K562 (cell line): ENCODE data around the gene KIF21A. TPM values are rescaled to one million over a fixed set of nuclear protein-coding genes. Genes with fewer than 3 reads are reported as not detected.

Experiments used
- ATAC-seq: fragments of 200-7000 bp; cut with Tn5 transposase; 3 replicates; pipeline ENCODE4 v1.9.1; 2020; ENCODE audit warnings: moderate library complexity
- BruUV-seq: library from RNA; stranded (reverse); fragments of 400-500 nt; replicated peaks from 2 replicates; lab custom pipeline; 2021; lab: Mats Ljungman, UMichigan
- CTCF ChIA-PET: fragments of 300-600 bp; formaldehyde crosslinking; extraction: SDS; loops from one replicate; lab custom pipeline; 2021; ENCODE audit warnings: low intra/inter-chr PET ratio; lab: Yijun Ruan, JAX
- POLR2A ChIA-PET: fragments of 300-600, 350-650 bp; sonication (Branson Sonifier 250); formaldehyde crosslinking; extraction: SDS; loops from one replicate; lab custom pipeline; 2021; ENCODE audit warnings: antibody characterized with exemption, inconsistent platforms; lab: Yijun Ruan, JAX
- DNase-seq, 4 experiments: peaks; one replicate each; pipeline versions ENCODE4 v3.0.0 to v3.0.0-alpha.2; 2011 to 2018; ENCODE audit warnings: low spot score in 3 of 4, mixed read lengths in 3 of 4; ENCODE audit errors: extremely low read depth in 1 of 4
- FAIRE-seq: peaks from 2 replicates; lab custom pipeline; 2011; peaks lifted over from hg19 to GRCh38; lab: Jason Lieb, UNC
- H2AFZ ChIP-seq: 2 replicates; pipeline ENCODE4 v1.6.0; 2011; ENCODE audit warnings: low read depth, low read length, control low read depth, inconsistent platforms
- H3K27ac ChIP-seq: fragments of 200-600 bp; 3 replicates; pipeline ENCODE4 v1.8.0; 2011; ENCODE audit warnings: low read depth, mild to moderate bottlenecking, control low read depth, inconsistent platforms, low read length, moderate library complexity, mixed read lengths; ENCODE audit errors: extremely low read depth
- H3K27me3 ChIP-seq, 2 experiments: fragments of 300-600 bp in 1 of 2; 2 replicates in 1 of 2; 3 replicates in 1 of 2; pipeline versions ENCODE4 v1.6.0 to v1.8.0; 2011; ENCODE audit warnings: inconsistent platforms in 2 of 2, low read length in 2 of 2, mild to moderate bottlenecking in 1 of 2, mixed read lengths in 1 of 2, moderate library complexity in 1 of 2; ENCODE audit not compliant: control insufficient read depth in 2 of 2, insufficient read depth in 2 of 2
- H3K36me3 ChIP-seq: fragments of 300-600 bp; 3 replicates; pipeline ENCODE4 v1.8.0; 2011; ENCODE audit warnings: mild to moderate bottlenecking, low read length, inconsistent platforms; ENCODE audit not compliant: control insufficient read depth, insufficient read depth
- H3K4me1 ChIP-seq, 2 experiments: fragments of 200-600 bp in 1 of 2; replicated peaks in 1 of 2; 2 replicates in 1 of 2; 3 replicates in 1 of 2; pipeline versions ENCODE4 v1.5.1 to v1.8.0; 2011; ENCODE audit warnings: inconsistent platforms in 2 of 2, low read length in 2 of 2, mild to moderate bottlenecking in 1 of 2, mixed read lengths in 1 of 2, moderate library complexity in 1 of 2; ENCODE audit not compliant: control insufficient read depth in 2 of 2, insufficient read depth in 2 of 2
- H3K4me2 ChIP-seq: 2 replicates; pipeline ENCODE4 v1.6.1; 2011; ENCODE audit warnings: low read length, control low read depth, inconsistent platforms, mixed read lengths; ENCODE audit not compliant: insufficient read depth
- H3K4me3 ChIP-seq: fragments of 200-600 bp; sonication (generic), shearing (Covaris generic); 2 replicates; pipeline ENCODE4 v1.5.1; 2016; ENCODE audit warnings: control low read depth, inconsistent platforms
- H3K79me2 ChIP-seq: fragments of 200-600 bp; 3 replicates; pipeline ENCODE4 v1.8.0; 2011; ENCODE audit warnings: low read length, inconsistent platforms; ENCODE audit not compliant: control insufficient read depth, insufficient read depth
- H3K9ac ChIP-seq, 2 experiments: 2 replicates each; pipeline versions ENCODE4 v1.6.0 to v1.6.1; 2011; ENCODE audit warnings: low read depth in 2 of 2, low read length in 2 of 2, control low read depth in 1 of 2, inconsistent platforms in 1 of 2, mild to moderate bottlenecking in 1 of 2, mixed read lengths in 1 of 2; ENCODE audit not compliant: insufficient read depth in 1 of 2
- H3K9me1 ChIP-seq: one replicate; pipeline ENCODE4 v1.6.0; 2011; ENCODE audit warnings: inconsistent platforms, mild to moderate bottlenecking, low read length, moderate library complexity; ENCODE audit not compliant: control insufficient read depth, insufficient read depth
- H3K9me3 ChIP-seq: replicated peaks from 2 replicates; pipeline ENCODE4 v1.5.1; 2011; ENCODE audit warnings: low read depth, low read length, inconsistent platforms; ENCODE audit not compliant: control insufficient read depth, insufficient read depth
- H4K20me1 ChIP-seq: replicated peaks from 2 replicates; pipeline ENCODE4 v1.6.1; 2011; ENCODE audit warnings: low read length, inconsistent platforms, mixed read lengths; ENCODE audit not compliant: control insufficient read depth, insufficient read depth
- BRD9 ChIP-seq: fragments of 450-650 bp; IDR thresholded peaks from 2 replicates; pipeline ENCODE4 v1.6.1; 2018; ENCODE audit warnings: low read depth; ENCODE audit not compliant: partially characterized antibody
- CBFB ChIP-seq: sonication (generic); formaldehyde crosslinking; IDR thresholded peaks from 2 replicates; pipeline ENCODE4 v1.4.0; 2020; ENCODE audit warnings: mild to moderate bottlenecking, missing genetic modification reagents
- EHMT2 ChIP-seq: fragments of 450-650 bp; IDR thresholded peaks from 2 replicates; pipeline ENCODE4 v1.6.1; 2018; ENCODE audit warnings: antibody characterized with exemption
- GABPA ChIP-seq: fragments of 200-800 bp; sonication (Bioruptor generic); conservative IDR thresholded peaks from 2 replicates; pipeline ENCODE4 v1.6.1; 2016; ENCODE audit warnings: low read depth, missing genetic modification characterization, missing compliant biosample characterization
- KLF13 ChIP-seq: fragments of 450-650 bp; IDR thresholded peaks from 2 replicates; pipeline ENCODE4 v1.6.1; 2016; ENCODE audit warnings: missing genetic modification characterization, low read depth, mild to moderate bottlenecking, missing compliant biosample characterization, moderate library complexity, borderline replicate concordance
- L3MBTL2 ChIP-seq: fragments of 450-650 bp; IDR thresholded peaks from 2 replicates; pipeline ENCODE4 v1.6.1; 2016; ENCODE audit warnings: mild to moderate bottlenecking, moderate library complexity
- MEF2A ChIP-seq: IDR thresholded peaks from 2 replicates; pipeline ENCODE4 v1.6.1; 2011; ENCODE audit warnings: low read depth, mild to moderate bottlenecking, low read length, moderate library complexity; ENCODE audit not compliant: control insufficient read depth
- NFYB ChIP-seq: IDR thresholded peaks from 2 replicates; pipeline ENCODE4 v1.6.1; 2011; ENCODE audit warnings: mild to moderate bottlenecking, moderate library complexity; ENCODE audit not compliant: insufficient read length; ENCODE audit errors: extremely low read depth
- NR2C2 ChIP-seq, 2 experiments: fragments of 200-800 bp in 1 of 2; sonication (Bioruptor generic) in 1 of 2; sonication (generic) in 1 of 2; formaldehyde crosslinking in 1 of 2; IDR thresholded peaks; 2 replicates each; pipeline versions ENCODE4 v1.6.1 to v1.8.0; 2016 to 2022; ENCODE audit warnings: mild to moderate bottlenecking in 1 of 2, missing compliant biosample characterization in 1 of 2, missing genetic modification characterization in 1 of 2, missing genetic modification reagents in 1 of 2
- SMARCE1 ChIP-seq: fragments of 450-650 bp; IDR thresholded peaks from 2 replicates; pipeline ENCODE4 v1.7.1; 2016; ENCODE audit warnings: mild to moderate bottlenecking
- SREBF2 ChIP-seq: sonication (generic); formaldehyde crosslinking; IDR thresholded peaks from 2 replicates; pipeline ENCODE4 v1.4.0; 2020; ENCODE audit warnings: mild to moderate bottlenecking, missing genetic modification reagents
- SRSF9 ChIP-seq: fragments of 200-400 bp; formaldehyde crosslinking; IDR thresholded peaks from 2 replicates; pipeline ENCODE4 v1.6.1; 2017; ENCODE audit warnings: low read depth, low read length, borderline replicate concordance
- TEAD2 ChIP-seq: fragments of 450-650 bp; IDR thresholded peaks from 2 replicates; pipeline ENCODE4 v1.6.1; 2016; ENCODE audit warnings: missing genetic modification characterization, control low read depth, missing compliant biosample characterization
- TGIF2 ChIP-seq: sonication (generic); formaldehyde crosslinking; IDR thresholded peaks from 2 replicates; pipeline ENCODE4 v1.8.1; 2022; ENCODE audit warnings: mild to moderate bottlenecking, missing genetic modification reagents, moderate library complexity
- THRAP3 ChIP-seq: fragments of 450-650 bp; IDR thresholded peaks from 2 replicates; pipeline ENCODE4 v1.6.1; 2016; ENCODE audit warnings: mild to moderate bottlenecking, inconsistent platforms, borderline replicate concordance
- TRIM28 ChIP-seq: fragments of 450-650 bp; IDR thresholded peaks from 2 replicates; pipeline ENCODE4 v1.6.1; 2017
- ZBTB33 ChIP-seq: sonication (generic); formaldehyde crosslinking; IDR thresholded peaks from 2 replicates; pipeline ENCODE4 v1.8.1; 2023; ENCODE audit warnings: mild to moderate bottlenecking, missing genetic modification reagents
- ZNF280A ChIP-seq: fragments of 450-650 bp; IDR thresholded peaks from 2 replicates; pipeline ENCODE4 v1.6.1; 2018; ENCODE audit warnings: mild to moderate bottlenecking, low read depth; ENCODE audit not compliant: partially characterized antibody
- ZNF280B ChIP-seq: fragments of 250-450 bp; sonication (Bioruptor Pico); IDR thresholded peaks from 2 replicates; pipeline ENCODE4 v1.5.1; 2021; ENCODE audit warnings: mild to moderate bottlenecking
- WGBS: fragments of 100-300 bp; shearing (Covaris generic); methylation state at CpG from one replicate; pipeline ENCODE4 v1.1.6; 2016; ENCODE audit warnings: low coverage, mixed read lengths; ENCODE audit not compliant: insufficient coverage; ENCODE audit errors: missing lambda C conversion rate; 5-methylcytosine and 5-hydroxymethylcytosine counted together
- in situ Hi-C: fragments of 300-500 bp; cut with MboI; formaldehyde crosslinking; loops from 4 replicates; pipeline ENCODE4 v1.15.0; 2018; ENCODE audit warnings: inconsistent platforms, mixed read lengths
- intact Hi-C: fragments of 100-400 bp; cut with micrococcal nuclease; formaldehyde crosslinking; loops from 2 replicates; pipeline ENCODE4 v1.14.2; 2022
- polyA plus RNA-seq, 8 experiments: library from polyadenylated mRNA; depleted of rRNA in 4 of 8; stranded (reverse) in 5 of 8; unstranded in 3 of 8; fragments of >200 nt; fragmentation: Nextera tagmentation in 2 of 8; fragmentation: Illumina TruSeq in 1 of 8; extraction: Ambion mirVana in 2 of 8; extraction: Trizol in 1 of 8; gene quantifications; 2 replicates each; pipeline versions ENCODE4 v1.2.1 to v1.2.3, GENCODE V29; 2011 to 2014; ENCODE audit warnings: inconsistent platforms in 1 of 8, missing spikeins in 1 of 8
- total RNA-seq, 7 experiments: library from RNA; depleted of rRNA in 6 of 7; stranded (reverse); fragments of >200 nt in 6 of 7; fragmentation: Illumina TruSeq in 2 of 7; extraction: Trizol in 2 of 7; gene quantifications; 2 replicates each; pipeline versions ENCODE4 v1.2.1 to v1.2.3, GENCODE V29; 2011 to 2021; ENCODE audit warnings: low replicate concordance in 1 of 7

KIF21A gene
- total and polyA plus RNA-seq, 9 of the 15 experiments (the other 6 are each of a cell fraction or from before 2014, with no cell fraction given), result 17.7 to 45.0 (median 30.3) TPM

- Histone ChIP-seq H4K20me1 (no peaks in the 10 kb centered on the region), H3K4me1 (peaks cover 21 to 26% of the 10 kb centered on the region in 2 experiments; a peak in 4 of 5 replicates), H3K4me2 (peak overlapping the region; percentile 72), H3K9me1 (no peaks in the 10 kb centered on the region), H2AFZ (peak overlapping the region; percentile 23; the same call in 1 of the 2 replicates), H3K9ac (peak overlapping the region; percentile 73 to 78; a peak in 3 of 4 replicates), H3K9me3 (no peaks in the 10 kb centered on the region), H3K27ac (peak overlapping the region; percentile 41), H3K27me3 (no peaks in the 10 kb centered on the region), H3K79me2 (peaks cover 67% of the 10 kb centered on the region), H3K4me3 (peak overlapping the region; percentile 27), H3K36me3 (no peaks in the 10 kb centered on the region)
- CTCF ChIA-PET, result no interaction called here
- FAIRE-seq (peak; percentile 86), DNase-seq (peak in 1 of 4 experiments; percentile 61), ATAC-seq (0 out of 3 replicates have a peak, but pooled peaks have one; percentile 9)
- no TSS peak for BruUV-seq
- POLR2A ChIA-PET, result interaction anchor here (0.7 kb wide), 1 partner anchor 23 kb away, joined by 3 read pairs; no protein-coding TSS in a partner anchor
- 0% methylated on average over 2 of the region's 2 CpGs for WGBS
- intact Hi-C loops, result loop anchor here (5.0 kb wide), 2 partner anchors 63 to 118 kb away; no protein-coding TSS in a partner anchor
- in situ Hi-C loops, result no loop called here
- TF ChIP-seq GABPA (no peak), ZBTB33 (no peak), NR2C2 (CRISPR knock-in tag; IDR thresholded peaks at IDR 0.05) (no peak), NR2C2 (tag; IDR thresholded peaks at IDR 0.05) (no peak), L3MBTL2 (0 out of 2 replicates have a peak, but pooled peaks have one; percentile 17), TGIF2 (no peak), ZNF280A (no peak), EHMT2 (peak; percentile 66; the same call in 1 of the 2 replicates), BRD9 (no peak), SREBF2 (CRISPR knock-in tag) (no peak), CBFB (CRISPR knock-in tag) (no peak), THRAP3 (no peak), KLF13 (no peak), SMARCE1 (peak; percentile 76), MEF2A (no peak), NFYB (no peak), TRIM28 (no peak), SRSF9 (no peak), ZNF280B (CRISPR knock-in tag) (no peak), TEAD2 (tag) (no peak)
These were observed 2.1 kb downstream of the KIF21A start for GRCh38 chr12:39440781-39441180.
